Activated T-cell treated with anti-CD3 and anti-CD28 coated beads, Interleukin-2, amount 50 U/mL, for 1 hour (primary cell): Measurements from ENCODE around the gene POLA1.
"Not testable (repeated sequence)": the region's sequence is repeated elsewhere in the genome, so short reads cannot be mapped to it uniquely, and the experiment has no call there.

ENCODE experiments used
- DNase-seq: peaks from one replicate; pipeline ENCODE4 v3.0.0-alpha.2; 2020

The POLA1 gene

DNA sequence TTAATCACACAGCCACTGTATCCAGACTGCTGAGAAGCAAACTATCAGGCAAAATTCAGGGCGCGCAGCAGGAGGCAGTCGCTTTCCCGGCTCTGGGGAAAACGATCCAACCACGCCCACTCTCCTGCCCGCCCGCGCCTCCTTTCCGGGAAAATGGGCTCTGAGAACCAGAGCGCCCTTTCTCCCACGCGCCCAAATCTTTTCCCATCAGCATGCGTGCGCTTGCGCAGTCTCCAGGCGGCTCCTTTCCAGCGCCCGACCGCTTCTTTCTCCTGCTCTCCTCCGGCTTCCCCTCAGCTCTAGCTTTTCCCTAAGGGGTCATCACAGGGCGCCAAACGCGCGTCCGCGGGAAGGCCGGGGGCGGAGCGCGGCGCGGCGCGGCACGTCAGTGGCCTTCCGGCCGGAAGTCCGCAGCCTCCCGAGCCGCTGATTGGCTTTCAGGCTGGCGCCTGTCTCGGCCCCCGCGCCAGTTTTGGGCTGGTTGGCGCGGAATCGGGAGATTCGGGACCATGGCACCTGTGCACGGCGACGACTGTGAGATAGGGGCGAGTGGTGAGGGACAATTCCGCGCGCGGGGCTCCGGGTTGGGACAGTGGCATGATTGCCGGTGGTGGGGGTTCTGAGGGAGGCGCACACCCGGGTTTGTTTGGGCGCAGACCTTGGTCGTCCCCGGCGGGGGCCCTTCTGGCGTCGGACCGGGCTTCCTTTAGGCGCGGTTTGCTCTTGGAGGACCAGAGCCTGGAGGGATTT is at the start of gene POLA1:
TSS of gene POLA1 (plus strand) at position 466 of the 750 bp plus-strand sequence. CDS start at position 510, 44 bp downstream.
- peak; percentile 64 for DNase-seq

DNA sequence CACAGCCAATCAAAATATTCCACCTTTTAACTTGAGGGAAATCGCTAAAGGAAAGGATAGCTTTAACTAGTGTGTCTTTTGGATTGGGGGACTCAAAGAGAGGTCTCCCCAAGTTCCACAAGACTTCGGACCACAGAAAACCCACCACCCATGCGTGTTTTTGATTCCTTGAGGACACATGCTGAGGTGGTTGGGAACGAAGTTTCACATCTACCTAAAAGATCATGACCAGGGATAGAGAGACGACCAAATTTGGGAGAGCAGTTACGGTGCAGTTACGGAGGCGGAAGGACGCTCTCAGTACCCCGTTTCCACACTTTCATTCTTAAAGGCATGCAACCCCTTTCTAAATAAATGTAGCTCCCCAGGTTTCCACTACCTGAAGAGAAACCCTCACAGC is 47.7 kb upstream of the POLA1 start:
- no peak for DNase-seq

DNA sequence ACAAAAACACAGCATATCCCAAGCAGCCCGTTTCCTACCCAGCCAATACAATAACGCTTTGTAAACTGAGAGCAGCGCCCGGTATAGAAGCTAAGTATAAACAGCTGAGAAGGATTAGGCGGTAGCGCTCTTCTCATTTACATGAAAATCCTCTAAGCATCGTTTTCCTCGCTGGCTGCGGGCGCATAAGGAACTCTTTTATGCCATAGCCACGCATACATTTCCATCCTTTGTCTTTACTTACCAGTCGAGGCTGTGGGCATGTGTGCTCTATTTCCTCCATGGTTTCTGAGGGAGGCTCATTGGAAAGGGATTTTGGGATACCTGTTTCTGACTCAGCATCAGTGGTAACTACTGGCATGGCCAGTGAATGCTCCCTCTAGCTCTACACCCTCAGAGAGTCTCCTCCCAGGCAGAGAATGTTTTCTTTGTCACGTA is 47.0 kb upstream of the POLA1 start:
- DNase-seq = no peak

DNA sequence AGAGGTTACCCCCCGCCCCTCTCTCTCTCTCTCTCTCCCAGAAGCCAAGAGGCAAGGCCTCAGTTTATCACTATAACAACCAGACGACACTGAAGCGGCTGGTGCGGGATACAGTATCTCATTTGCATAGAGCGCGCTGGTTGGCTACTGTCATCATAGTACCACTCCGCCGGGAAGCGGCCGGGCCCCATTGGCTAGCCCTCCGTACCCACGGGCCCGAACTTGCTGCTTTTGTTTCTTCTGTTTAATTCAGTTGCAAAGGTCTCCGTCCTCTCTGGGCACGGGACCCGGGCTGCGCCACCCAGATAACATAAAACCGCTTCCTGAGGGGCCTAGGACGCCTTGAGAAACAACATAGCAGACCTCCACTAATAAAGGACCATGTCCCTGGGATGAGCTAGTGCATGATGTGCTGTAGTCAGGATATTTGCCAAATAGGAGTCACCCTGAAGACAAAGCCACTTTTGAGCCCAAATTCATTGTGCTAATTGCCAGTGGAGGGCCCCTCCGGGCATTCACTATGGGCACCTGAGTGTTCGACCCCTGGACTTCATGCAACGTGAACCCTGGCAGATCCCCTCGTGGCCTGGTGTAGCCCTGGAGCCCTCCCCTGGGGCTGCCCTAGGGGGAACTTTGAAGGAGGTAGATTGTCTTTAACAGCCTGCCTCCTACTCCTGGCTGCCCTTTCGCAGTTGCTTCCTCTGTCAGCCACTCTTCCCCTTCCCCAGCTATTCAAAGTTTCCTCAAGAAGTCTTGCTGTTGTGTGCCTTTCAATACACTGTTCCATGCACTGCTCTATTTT is 46.3 kb upstream of the POLA1 start, which contains the start of gene PCYT1B:
TSS of gene PCYT1B (minus strand) at position 91 of the 802 bp plus-strand sequence. CDS start 242 bp downstream, outside the sequence.
- peak; percentile 55 for DNase-seq

GRCh38 chrX:24648495-24648894 is 45.2 kb upstream of the POLA1 start:
- DNase-seq = no peak

DNA sequence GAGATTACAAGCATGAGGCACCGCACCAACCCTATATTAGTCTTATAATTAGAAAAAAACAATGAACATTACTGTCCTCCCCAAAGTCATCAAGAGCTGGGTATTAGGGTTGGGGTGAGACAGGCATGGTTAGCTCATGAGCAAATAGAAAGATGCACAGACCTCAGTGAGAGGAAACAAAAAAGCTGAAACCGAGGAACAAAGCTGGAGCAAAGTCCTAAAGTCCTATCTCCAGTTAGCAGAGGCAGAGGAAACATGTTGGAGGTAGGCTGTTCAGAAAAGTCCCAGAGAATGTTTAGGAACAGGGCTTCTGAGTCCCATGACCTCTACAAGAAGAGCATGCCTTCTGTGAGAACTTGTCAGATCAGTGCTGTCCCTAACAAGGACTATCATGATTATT is 41.9 kb upstream of the POLA1 start:
- DNase-seq = no peak

DNA sequence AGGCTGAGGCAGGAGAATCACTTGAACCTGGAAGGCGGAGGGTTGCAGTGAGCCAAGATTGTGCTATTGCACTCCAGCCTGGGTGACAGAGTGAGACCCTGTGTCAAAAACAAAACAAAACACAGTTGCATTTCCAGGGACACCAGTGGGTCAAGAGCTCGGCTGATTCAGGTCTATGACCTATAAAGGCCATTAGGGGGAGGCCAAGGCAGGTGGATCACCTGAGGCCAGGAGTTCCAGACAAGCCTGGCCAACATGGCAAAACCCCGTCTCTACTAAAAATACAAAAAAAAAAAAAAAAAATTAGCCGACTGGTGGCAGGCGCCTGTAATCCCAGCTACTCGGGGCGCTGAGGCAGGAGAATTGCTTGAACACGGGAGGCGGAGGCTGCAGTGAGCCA is 38.0 kb upstream of the POLA1 start:
- DNase-seq = not testable (repeated sequence)

DNA sequence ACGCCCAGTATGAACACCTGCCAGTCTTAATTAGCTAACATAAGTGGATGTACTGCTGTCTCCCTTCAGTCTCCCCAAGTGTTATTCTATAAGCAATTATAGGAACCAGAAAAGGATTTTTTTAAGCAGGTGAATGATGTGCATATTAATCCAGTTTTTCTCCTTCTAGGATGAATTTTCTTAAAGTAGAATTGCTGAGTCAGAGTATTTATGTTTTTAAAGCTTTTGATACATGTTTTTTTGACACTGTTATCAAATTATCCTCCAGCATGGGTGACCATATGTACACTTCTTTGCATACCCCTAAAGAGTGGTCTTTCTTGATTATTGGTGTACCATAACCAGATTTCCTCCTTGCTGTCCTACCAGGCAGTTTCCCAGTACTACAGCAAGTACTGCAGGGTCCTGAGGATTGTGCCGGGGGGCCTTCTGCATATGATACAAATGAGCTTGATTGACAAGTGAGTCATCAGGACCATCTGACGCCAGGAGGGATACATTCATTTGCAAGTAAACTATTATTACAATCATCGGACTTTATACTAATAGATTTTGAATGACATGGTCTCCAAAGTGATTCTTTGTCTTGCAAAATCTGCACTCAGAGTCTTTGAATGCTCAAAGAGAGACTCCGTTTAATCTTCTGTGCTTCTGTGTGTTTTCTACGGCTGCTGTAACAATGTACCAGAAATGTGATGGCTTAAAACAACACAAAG is 35.9 kb upstream of the POLA1 start:
- DNase-seq = no peak

DNA sequence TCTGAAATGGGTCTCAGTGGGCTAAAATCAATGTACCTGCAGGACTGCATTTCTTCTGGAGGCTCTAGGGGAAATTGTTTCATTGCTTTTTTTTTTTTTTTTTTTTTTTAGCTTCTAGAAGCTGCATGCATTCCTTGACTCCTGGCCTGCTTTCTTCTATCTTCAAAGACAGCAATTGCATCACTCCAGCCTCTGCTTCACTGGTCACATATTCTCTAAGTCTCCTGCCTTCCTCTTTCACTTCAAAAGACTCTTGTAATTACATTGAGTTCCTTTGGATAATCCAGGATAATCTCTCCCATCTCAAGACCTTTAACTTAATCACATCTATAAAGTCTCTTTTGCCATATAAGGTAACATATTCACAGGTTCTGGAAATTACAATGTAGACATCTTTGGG is 35.3 kb upstream of the POLA1 start:
- no peak for DNase-seq

- DNase-seq = no peak
Observed at GRCh38 chrX:24659106-24659505, 34.6 kb upstream of the POLA1 start.

GRCh38 chrX:24659646-24660045 is 34.1 kb upstream of the POLA1 start:
- no peak for DNase-seq

- DNase-seq = no peak
Observed at GRCh38 chrX:24661292-24661691, 32.4 kb upstream of the POLA1 start.

GRCh38 chrX:24662352-24662751 is 31.4 kb upstream of the POLA1 start:
- DNase-seq = no peak

- no peak for DNase-seq
Observed at GRCh38 chrX:24668111-24668510, 25.6 kb upstream of the POLA1 start.

- DNase-seq = no peak
Observed at GRCh38 chrX:24672701-24673190, 21.0 kb upstream of the POLA1 start.

GRCh38 chrX:24673424-24673823 is 20.3 kb upstream of the POLA1 start:
- DNase-seq = no peak

DNA sequence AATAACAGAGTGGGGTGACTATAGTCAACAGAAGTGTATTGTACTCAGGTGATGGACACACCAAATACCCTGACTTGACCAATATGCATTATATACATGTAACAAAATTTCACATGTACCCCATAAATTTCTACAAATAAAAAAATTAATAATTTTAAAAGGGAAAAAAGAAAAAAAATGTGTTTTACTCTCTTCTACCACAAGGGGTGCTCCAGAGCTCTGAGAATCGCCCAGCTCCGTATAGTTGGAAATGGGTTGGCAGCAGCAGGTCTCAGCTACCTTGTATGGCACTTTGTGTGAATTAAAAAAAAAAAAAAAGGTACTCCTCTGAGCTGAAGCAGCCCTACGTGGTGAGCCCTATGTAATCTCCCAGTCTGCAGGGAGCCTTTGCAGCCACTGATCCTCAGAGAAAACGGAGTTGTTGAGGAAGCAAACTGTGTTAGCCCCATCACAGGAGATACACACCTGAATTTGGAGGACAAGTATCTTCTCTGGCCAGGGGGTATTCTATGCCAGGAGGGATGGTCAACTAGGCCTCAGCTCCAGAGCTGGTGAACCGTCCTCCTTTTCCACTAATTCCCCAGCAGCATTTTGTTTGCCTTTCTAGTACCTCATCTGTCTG is 17.2 kb upstream of the POLA1 start:
- DNase-seq = no peak

GRCh38 chrX:24682739-24683432 is 10.8 kb upstream of the POLA1 start:
- no peak for DNase-seq

GRCh38 chrX:24684048-24684447 is 9.7 kb upstream of the POLA1 start:
- DNase-seq = no peak

DNA sequence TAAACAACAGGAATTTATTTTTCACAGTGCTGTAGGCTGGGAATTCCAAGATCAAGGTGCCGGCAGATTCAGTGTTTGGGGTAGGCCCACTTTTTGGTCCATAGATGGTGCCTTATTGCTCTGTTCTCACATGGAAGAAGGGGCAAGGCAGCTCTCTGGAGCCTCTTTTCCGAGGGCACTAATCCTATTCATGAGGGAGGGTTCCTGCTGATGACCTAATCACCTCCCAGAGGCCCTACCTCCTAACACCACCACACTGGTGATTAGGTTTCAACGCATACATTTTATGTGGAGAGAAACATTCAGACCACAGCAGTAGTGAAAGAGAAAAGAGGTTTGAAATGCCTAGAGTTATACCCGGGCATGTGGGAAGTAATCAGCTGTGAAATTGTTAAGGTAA is 1.4 kb upstream of the POLA1 start:
- DNase-seq = no peak

- no peak for DNase-seq
Observed at GRCh38 chrX:24694825-24695224, 1.1 kb downstream of the POLA1 start.

- no peak for DNase-seq
Observed at GRCh38 chrX:24696294-24696693, 2.6 kb downstream of the POLA1 start.
